GM12878 (cell line): ENCODE results near the gene POP7. TPM values are rescaled to one million over a fixed set of nuclear protein-coding genes. Genes with fewer than 3 reads are reported as not detected.

ENCODE experiments used
- BHLHE40 ChIP-seq, 2 experiments: fragments of 450-650 bp in 1 of 2; IDR thresholded peaks; 2 replicates each; pipeline ENCODE4 v1.6.1; 2011 to 2017; ENCODE audit warnings: low read depth in 2 of 2, borderline replicate concordance in 1 of 2, improper control_type of control experiment in 1 of 2, low read length in 1 of 2, mild to moderate bottlenecking in 1 of 2
- CBFB ChIP-seq: IDR thresholded peaks from 2 replicates; pipeline ENCODE4 v1.6.1; 2016; ENCODE audit warnings: antibody characterized with exemption, low read depth
- CHD4 ChIP-seq: fragments of 200-600 bp; sonication (generic); IDR thresholded peaks from 2 replicates; pipeline ENCODE4 v1.6.1; 2016; ENCODE audit warnings: mild to moderate bottlenecking
- ESRRA ChIP-seq: IDR thresholded peaks from 2 replicates; pipeline ENCODE4 v1.6.1; 2012; ENCODE audit warnings: mild to moderate bottlenecking, low read length, improper control_type of control experiment
- IRF4 ChIP-seq: IDR thresholded peaks from 2 replicates; pipeline ENCODE4 v1.6.1; 2011; ENCODE audit warnings: low read depth, low read length
- KAT2A ChIP-seq: conservative IDR thresholded peaks from 2 replicates; pipeline ENCODE4 v1.6.1; 2011; ENCODE audit warnings: low read depth, low read length; ENCODE audit not compliant: control insufficient read depth
- KLF5 ChIP-seq: fragments of 450-650 bp; IDR thresholded peaks from 2 replicates; pipeline ENCODE4 v1.6.1; 2014; ENCODE audit warnings: mild to moderate bottlenecking; ENCODE audit not compliant: partially characterized antibody
- MEF2B ChIP-seq: fragments of 450-650 bp; IDR thresholded peaks from 2 replicates; pipeline ENCODE4 v1.6.1; 2018; ENCODE audit warnings: mild to moderate bottlenecking, moderate library complexity; ENCODE audit not compliant: partially characterized antibody, poor library complexity, severe bottlenecking
- MXI1 ChIP-seq: fragments of 150-350 bp; IDR thresholded peaks from 2 replicates; pipeline ENCODE4 v1.6.1; 2011; ENCODE audit warnings: low read depth, mild to moderate bottlenecking, inconsistent platforms, low read length, improper control_type of control experiment
- MYC ChIP-seq: IDR thresholded peaks from 2 replicates; pipeline ENCODE4 v1.6.1; 2011; ENCODE audit warnings: mild to moderate bottlenecking, low read length, moderate library complexity, inconsistent platforms; ENCODE audit not compliant: insufficient read depth, insufficient replicate concordance, insufficient read length, severe bottlenecking
- NBN ChIP-seq: fragments of 450-650 bp; IDR thresholded peaks from 2 replicates; pipeline ENCODE4 v1.6.1; 2016
- NFXL1 ChIP-seq: fragments of 450-650 bp; IDR thresholded peaks from 2 replicates; pipeline ENCODE4 v1.6.1; 2017; ENCODE audit warnings: antibody characterized with exemption, mild to moderate bottlenecking, borderline replicate concordance
- PML ChIP-seq: IDR thresholded peaks from 2 replicates; pipeline ENCODE4 v1.6.1; 2012; ENCODE audit warnings: low read length, inconsistent platforms
- RAD51 ChIP-seq: fragments of 450-650 bp; IDR thresholded peaks from 2 replicates; pipeline ENCODE4 v1.6.1; 2016; ENCODE audit warnings: moderate library complexity, mild to moderate bottlenecking, inconsistent platforms
- SIN3A ChIP-seq: IDR thresholded peaks from 2 replicates; pipeline ENCODE4 v1.6.1; 2012; ENCODE audit warnings: low read depth, low read length, improper control_type of control experiment
- SIX5 ChIP-seq: IDR thresholded peaks from 2 replicates; pipeline ENCODE4 v1.6.1; 2011; ENCODE audit warnings: mild to moderate bottlenecking, low read depth, low read length, moderate library complexity; ENCODE audit not compliant: severe bottlenecking
- SUZ12 ChIP-seq: fragments of 200-600 bp; sonication (generic); IDR thresholded peaks from one replicate; pipeline ENCODE4 v1.6.1; 2018; ENCODE audit warnings: antibody characterized with exemption, mild to moderate bottlenecking; ENCODE audit not compliant: unreplicated experiment
- TAF1 ChIP-seq: IDR thresholded peaks from 2 replicates; pipeline ENCODE4 v1.6.1; 2011; ENCODE audit warnings: mild to moderate bottlenecking, low read depth, low read length, borderline replicate concordance
- TBL1XR1 ChIP-seq: IDR thresholded peaks from 2 replicates; pipeline ENCODE4 v1.6.1; 2012; ENCODE audit warnings: low read depth, low read length, improper control_type of control experiment
- ZNF207 ChIP-seq: fragments of 450-650 bp; IDR thresholded peaks from 2 replicates; pipeline ENCODE4 v1.6.1; 2014; ENCODE audit warnings: antibody characterized with exemption, mild to moderate bottlenecking, borderline replicate concordance
- ZNF622 ChIP-seq: fragments of 450-650 bp; IDR thresholded peaks from 2 replicates; pipeline ENCODE4 v1.6.1; 2017; ENCODE audit warnings: mild to moderate bottlenecking, inconsistent platforms
- polyA plus RNA-seq, 11 experiments: library from polyadenylated mRNA; depleted of rRNA in 4 of 11; unstranded in 6 of 11; stranded (reverse) in 5 of 11; fragments of >200 nt; fragmentation: Nextera tagmentation in 4 of 11; fragmentation: Illumina TruSeq in 1 of 11; extraction: Ambion mirVana in 4 of 11; extraction: Trizol in 1 of 11; gene quantifications; 1 replicate in 1 of 11; 2 replicates in 10 of 11; pipeline versions ENCODE4 v1.2.1 to v1.2.3, GENCODE V29; 2011 to 2016; ENCODE audit warnings: inconsistent platforms in 2 of 11, missing spikeins in 2 of 11, low read depth in 1 of 11
- total RNA-seq, 4 experiments: library from RNA; depleted of rRNA in 3 of 4; stranded (reverse); fragments of >200 nt in 3 of 4; fragmentation: Illumina TruSeq in 1 of 4; extraction: Trizol in 1 of 4; gene quantifications; 2 replicates each; pipeline versions ENCODE4 v1.2.1 to v1.2.3, GENCODE V29; 2013 to 2021
- TF ChIP-seq, protein P1 (sequence below), 3 experiments: IDR thresholded peaks in 2 of 3; conservative IDR thresholded peaks in 1 of 3; 2 replicates each; pipeline ENCODE4 v1.5.1; 2011; ENCODE audit warnings: low read depth in 3 of 3, low read length in 3 of 3, mild to moderate bottlenecking in 3 of 3, control low read depth in 2 of 3, moderate library complexity in 2 of 3, inconsistent platforms in 1 of 3, mixed read lengths in 1 of 3; ENCODE audit not compliant: control insufficient read depth in 2 of 3, insufficient read depth in 1 of 3; ENCODE audit errors: extremely low read depth in 1 of 3
- TF ChIP-seq, protein P2 (sequence below): fragments of 450-650 bp; IDR thresholded peaks from 2 replicates; pipeline ENCODE4 v1.6.1; 2017; ENCODE audit warnings: mild to moderate bottlenecking, moderate library complexity
- TF ChIP-seq, protein P3 (sequence below): IDR thresholded peaks from 2 replicates; pipeline ENCODE4 v1.6.1; 2012; ENCODE audit warnings: low read depth, low read length, improper control_type of control experiment

The POP7 gene
- total and polyA plus RNA-seq, 10 of the 15 experiments (the other 5 are each of a cell fraction or from before 2014, with no cell fraction given) = 12.1 to 148 (median 51.7) TPM

DNA sequence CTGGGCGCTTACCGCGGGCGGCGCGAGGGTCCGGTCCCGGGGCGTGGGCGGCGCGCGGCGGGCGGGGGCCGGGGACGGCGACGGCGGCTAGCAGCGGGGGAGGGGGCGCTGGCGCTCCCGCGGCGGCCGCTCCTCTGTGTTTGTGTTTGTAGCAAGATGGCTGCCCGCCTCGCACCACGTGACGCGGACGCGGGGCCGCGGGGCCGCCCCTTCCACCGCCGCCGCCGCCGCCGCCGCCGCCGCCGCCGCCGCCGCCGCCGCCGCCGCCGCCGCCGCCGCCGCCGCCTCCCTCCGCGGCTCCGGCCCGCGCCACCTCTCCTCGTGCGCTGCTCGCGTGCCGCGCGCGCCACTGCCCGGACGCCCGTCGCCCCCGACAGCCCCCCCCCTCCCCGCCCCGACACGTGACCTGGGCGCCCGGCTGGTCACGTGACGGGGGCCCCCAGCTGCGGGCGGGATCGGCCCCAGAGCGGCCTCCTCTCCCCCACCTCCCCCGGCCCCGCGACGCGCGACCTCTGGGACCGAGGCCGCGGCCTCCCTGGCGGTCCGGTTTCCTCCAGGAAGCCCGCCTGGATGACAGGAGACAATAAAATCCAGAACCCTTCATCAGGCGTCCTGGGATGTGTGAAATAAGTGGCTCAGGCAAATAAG is 11.7 kb upstream of the POP7 start, which contains the start of gene GIGYF1 (continued):
- TF ChIP-seq, protein P1, sequence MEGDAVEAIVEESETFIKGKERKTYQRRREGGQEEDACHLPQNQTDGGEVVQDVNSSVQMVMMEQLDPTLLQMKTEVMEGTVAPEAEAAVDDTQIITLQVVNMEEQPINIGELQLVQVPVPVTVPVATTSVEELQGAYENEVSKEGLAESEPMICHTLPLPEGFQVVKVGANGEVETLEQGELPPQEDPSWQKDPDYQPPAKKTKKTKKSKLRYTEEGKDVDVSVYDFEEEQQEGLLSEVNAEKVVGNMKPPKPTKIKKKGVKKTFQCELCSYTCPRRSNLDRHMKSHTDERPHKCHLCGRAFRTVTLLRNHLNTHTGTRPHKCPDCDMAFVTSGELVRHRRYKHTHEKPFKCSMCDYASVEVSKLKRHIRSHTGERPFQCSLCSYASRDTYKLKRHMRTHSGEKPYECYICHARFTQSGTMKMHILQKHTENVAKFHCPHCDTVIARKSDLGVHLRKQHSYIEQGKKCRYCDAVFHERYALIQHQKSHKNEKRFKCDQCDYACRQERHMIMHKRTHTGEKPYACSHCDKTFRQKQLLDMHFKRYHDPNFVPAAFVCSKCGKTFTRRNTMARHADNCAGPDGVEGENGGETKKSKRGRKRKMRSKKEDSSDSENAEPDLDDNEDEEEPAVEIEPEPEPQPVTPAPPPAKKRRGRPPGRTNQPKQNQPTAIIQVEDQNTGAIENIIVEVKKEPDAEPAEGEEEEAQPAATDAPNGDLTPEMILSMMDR (IDR thresholded peaks at IDR 0.05 in 2 of 3, conservative IDR thresholded peaks at IDR 0.05 in 1 of 3; ENCODE audit: control insufficient read depth in 2 of 3, extremely low read depth in 1 of 3, insufficient read depth in 1 of 3, low read depth in 3 of 3, low read length in 3 of 3) = no peak
- TF ChIP-seq MXI1 = no peak
- TF ChIP-seq BHLHE40 (IDR thresholded peaks at IDR 0.05; ENCODE audit: borderline replicate concordance in 1 of 2, low read depth in 2 of 2, low read length in 1 of 2) = peak; percentile 84 to 97; a peak in 3 of 4 replicates
- TF ChIP-seq, protein P2, sequence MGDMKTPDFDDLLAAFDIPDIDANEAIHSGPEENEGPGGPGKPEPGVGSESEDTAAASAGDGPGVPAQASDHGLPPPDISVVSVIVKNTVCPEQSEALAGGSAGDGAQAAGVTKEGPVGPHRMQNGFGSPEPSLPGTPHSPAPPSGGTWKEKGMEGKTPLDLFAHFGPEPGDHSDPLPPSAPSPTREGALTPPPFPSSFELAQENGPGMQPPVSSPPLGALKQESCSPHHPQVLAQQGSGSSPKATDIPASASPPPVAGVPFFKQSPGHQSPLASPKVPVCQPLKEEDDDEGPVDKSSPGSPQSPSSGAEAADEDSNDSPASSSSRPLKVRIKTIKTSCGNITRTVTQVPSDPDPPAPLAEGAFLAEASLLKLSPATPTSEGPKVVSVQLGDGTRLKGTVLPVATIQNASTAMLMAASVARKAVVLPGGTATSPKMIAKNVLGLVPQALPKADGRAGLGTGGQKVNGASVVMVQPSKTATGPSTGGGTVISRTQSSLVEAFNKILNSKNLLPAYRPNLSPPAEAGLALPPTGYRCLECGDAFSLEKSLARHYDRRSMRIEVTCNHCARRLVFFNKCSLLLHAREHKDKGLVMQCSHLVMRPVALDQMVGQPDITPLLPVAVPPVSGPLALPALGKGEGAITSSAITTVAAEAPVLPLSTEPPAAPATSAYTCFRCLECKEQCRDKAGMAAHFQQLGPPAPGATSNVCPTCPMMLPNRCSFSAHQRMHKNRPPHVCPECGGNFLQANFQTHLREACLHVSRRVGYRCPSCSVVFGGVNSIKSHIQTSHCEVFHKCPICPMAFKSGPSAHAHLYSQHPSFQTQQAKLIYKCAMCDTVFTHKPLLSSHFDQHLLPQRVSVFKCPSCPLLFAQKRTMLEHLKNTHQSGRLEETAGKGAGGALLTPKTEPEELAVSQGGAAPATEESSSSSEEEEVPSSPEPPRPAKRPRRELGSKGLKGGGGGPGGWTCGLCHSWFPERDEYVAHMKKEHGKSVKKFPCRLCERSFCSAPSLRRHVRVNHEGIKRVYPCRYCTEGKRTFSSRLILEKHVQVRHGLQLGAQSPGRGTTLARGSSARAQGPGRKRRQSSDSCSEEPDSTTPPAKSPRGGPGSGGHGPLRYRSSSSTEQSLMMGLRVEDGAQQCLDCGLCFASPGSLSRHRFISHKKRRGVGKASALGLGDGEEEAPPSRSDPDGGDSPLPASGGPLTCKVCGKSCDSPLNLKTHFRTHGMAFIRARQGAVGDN = peak; percentile 37; the same call in 1 of the 2 replicates
- TF ChIP-seq MEF2B = peak; percentile 25
- TF ChIP-seq CBFB = no peak
- TF ChIP-seq TBL1XR1 = peak; percentile 60; the same call in 1 of the 2 replicates
- TF ChIP-seq, protein P3, sequence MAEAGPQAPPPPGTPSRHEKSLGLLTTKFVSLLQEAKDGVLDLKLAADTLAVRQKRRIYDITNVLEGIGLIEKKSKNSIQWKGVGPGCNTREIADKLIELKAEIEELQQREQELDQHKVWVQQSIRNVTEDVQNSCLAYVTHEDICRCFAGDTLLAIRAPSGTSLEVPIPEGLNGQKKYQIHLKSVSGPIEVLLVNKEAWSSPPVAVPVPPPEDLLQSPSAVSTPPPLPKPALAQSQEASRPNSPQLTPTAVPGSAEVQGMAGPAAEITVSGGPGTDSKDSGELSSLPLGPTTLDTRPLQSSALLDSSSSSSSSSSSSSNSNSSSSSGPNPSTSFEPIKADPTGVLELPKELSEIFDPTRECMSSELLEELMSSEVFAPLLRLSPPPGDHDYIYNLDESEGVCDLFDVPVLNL = no peak
- no peak for TF ChIP-seq SIX5
- no peak for TF ChIP-seq SUZ12
- TF ChIP-seq ZNF622 = no peak
- no peak for TF ChIP-seq CHD4
- TF ChIP-seq ZNF207 = no peak
- TF ChIP-seq SIN3A = peak; percentile 50; the same call in 1 of the 2 replicates
- no peak for TF ChIP-seq MYC
- TF ChIP-seq NFXL1 = no peak
- peak; percentile 86 for TF ChIP-seq RAD51
- no peak for TF ChIP-seq TAF1
- TF ChIP-seq KAT2A = no peak
- TF ChIP-seq ESRRA = no peak
- no peak for TF ChIP-seq NBN
- no peak for TF ChIP-seq PML
- no peak for TF ChIP-seq KLF5
- no peak for TF ChIP-seq IRF4
